ENCODE results near the gene KIAA0825.
"Not testable (repeated sequence)": the region's sequence is repeated elsewhere in the genome, so short reads cannot be mapped to it uniquely, and the experiment has no call there.

The KIAA0825 gene

GRCh38 chr5:94367900-94368299, 250.5 kb downstream of the KIAA0825 start:
- DNase-seq = no peak

- DNase-seq = no peak
Measured at GRCh38 chr5:94366811-94367210, 251.6 kb downstream of the KIAA0825 start.

GRCh38 chr5:94362857-94363256, 255.5 kb downstream of the KIAA0825 start:
- no peak for DNase-seq

GRCh38 chr5:94361832-94362796, 256.3 kb downstream of the KIAA0825 start:
- DNase-seq = no peak

GRCh38 chr5:94361161-94361560, 257.2 kb downstream of the KIAA0825 start:
- no peak for DNase-seq

- no peak for DNase-seq
Measured at GRCh38 chr5:94360382-94361130, 257.8 kb downstream of the KIAA0825 start.

GRCh38 chr5:94359880-94360279, 258.5 kb downstream of the KIAA0825 start:
- no peak for DNase-seq

GRCh38 chr5:94355811-94356210, 262.6 kb downstream of the KIAA0825 start:
- DNase-seq = no peak

- not testable (repeated sequence) for DNase-seq
Measured at GRCh38 chr5:94354837-94355485, 263.4 kb downstream of the KIAA0825 start.

GRCh38 chr5:94353605-94354004, 264.8 kb downstream of the KIAA0825 start:
- no peak for DNase-seq

GRCh38 chr5:94347130-94347529, 271.3 kb downstream of the KIAA0825 start:
- no peak for DNase-seq

GRCh38 chr5:94345257-94345656, 273.1 kb downstream of the KIAA0825 start:
- no peak for DNase-seq

- DNase-seq = no peak
Measured at GRCh38 chr5:94337617-94338016, 280.8 kb downstream of the KIAA0825 start.

GRCh38 chr5:94335936-94336335, 282.5 kb downstream of the KIAA0825 start:
- DNase-seq = no peak

- no peak for DNase-seq
Measured at GRCh38 chr5:94329115-94329514, 289.3 kb downstream of the KIAA0825 start.

- no peak for DNase-seq
Measured at GRCh38 chr5:94326586-94326985, 291.8 kb downstream of the KIAA0825 start.

GRCh38 chr5:94316916-94317838, 301.2 kb downstream of the KIAA0825 start:
- DNase-seq = no peak

GRCh38 chr5:94314460-94315131, 303.8 kb downstream of the KIAA0825 start:
- no peak for DNase-seq

GRCh38 chr5:94313696-94314095, 304.7 kb downstream of the KIAA0825 start:
- no peak for DNase-seq

- DNase-seq = no peak
Measured at GRCh38 chr5:94313188-94313587, 305.2 kb downstream of the KIAA0825 start.

- no peak for DNase-seq
Measured at GRCh38 chr5:94312298-94312697, 306.1 kb downstream of the KIAA0825 start.

GRCh38 chr5:94310833-94311232, 307.6 kb downstream of the KIAA0825 start:
- DNase-seq = no peak

Data from activated CD4-positive, alpha-beta T cell treated with anti-CD3 and anti-CD28 coated beads for 4 hours (primary cell).